Fibroblast of villous mesenchyme (primary cell): ENCODE results near the gene BDP1. TPM values are rescaled to one million over a fixed set of nuclear protein-coding genes. Genes with fewer than 3 reads are reported as not detected.
A peak's percentile ranks its signal among the peaks of the same experiment; 100 is the strongest.
"Not testable (repeated sequence)": the region's sequence is repeated elsewhere in the genome, so short reads cannot be mapped to it uniquely, and the experiment has no call there.

Experiments used
- DNase-seq: peaks from one replicate; pipeline ENCODE4 v3.0.0-alpha.2; 2010; ENCODE audit warnings: low read depth
- H3K4me3 ChIP-seq: 2 replicates; pipeline ENCODE4 v1.5.1; 2011; ENCODE audit warnings: low read depth, mild to moderate bottlenecking, low read length
- total RNA-seq: library from RNA; depleted of rRNA; stranded (reverse); fragments of >200 nt; gene quantifications from 2 replicates; pipeline ENCODE4 v1.2.3, GENCODE V29; 2012
- TF ChIP-seq, protein P1 (sequence below): IDR thresholded peaks from 2 replicates; pipeline ENCODE4 v1.5.1; 2012; ENCODE audit warnings: low read depth, mild to moderate bottlenecking, low read length; ENCODE audit not compliant: insufficient read depth

The BDP1 gene
- 22.5 and 28.5 TPM in 2 replicates for total RNA-seq

DNA sequence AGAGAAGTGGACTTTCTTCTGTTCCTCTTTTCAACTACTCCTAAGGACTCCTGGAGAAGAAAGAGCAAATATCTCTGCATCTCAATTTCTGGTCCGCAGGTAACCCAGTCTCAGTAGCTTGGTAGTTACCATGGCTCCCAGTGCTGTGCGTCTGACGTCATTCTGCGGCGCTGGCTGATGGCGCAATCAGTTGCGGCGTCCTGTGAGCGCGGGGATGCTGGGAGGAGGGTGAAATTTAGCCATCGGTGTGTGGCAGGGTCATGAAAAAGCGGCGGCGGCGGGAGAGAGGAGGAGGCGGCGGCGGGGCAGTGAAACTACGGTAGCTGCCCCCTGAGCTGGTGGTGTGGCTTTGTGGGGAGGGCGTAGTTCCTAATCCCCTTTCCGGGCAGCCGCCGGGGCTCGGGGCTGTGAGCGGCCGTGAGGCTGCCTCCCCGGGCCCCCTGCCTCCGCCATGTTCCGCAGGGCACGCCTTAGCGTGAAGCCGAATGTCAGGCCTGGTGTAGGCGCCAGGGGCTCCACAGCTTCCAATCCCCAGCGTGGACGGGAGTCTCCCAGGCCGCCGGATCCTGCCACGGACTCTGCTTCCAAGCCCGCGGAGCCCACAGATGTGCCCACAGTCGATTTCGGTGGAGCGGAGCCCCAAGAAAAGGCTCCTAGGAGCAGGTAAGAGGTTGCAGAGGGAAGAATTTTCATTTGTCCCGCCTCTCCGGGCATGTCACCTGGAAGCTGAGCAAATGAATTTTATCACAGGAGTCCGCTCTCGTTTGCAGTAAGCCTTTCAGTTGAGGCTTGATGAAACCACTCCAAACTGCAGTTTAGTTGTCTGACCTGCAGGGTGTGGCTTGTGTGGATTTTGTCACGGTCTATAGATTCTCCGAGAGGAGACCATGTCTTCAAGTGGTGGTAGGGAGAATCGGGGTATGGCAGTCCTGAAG, at the start of gene BDP1:
Gene BDP1 (plus strand): TSS at position 225 of the 935 bp plus-strand sequence. CDS start 227 bp downstream, at position 452.
- TF ChIP-seq, protein P1, sequence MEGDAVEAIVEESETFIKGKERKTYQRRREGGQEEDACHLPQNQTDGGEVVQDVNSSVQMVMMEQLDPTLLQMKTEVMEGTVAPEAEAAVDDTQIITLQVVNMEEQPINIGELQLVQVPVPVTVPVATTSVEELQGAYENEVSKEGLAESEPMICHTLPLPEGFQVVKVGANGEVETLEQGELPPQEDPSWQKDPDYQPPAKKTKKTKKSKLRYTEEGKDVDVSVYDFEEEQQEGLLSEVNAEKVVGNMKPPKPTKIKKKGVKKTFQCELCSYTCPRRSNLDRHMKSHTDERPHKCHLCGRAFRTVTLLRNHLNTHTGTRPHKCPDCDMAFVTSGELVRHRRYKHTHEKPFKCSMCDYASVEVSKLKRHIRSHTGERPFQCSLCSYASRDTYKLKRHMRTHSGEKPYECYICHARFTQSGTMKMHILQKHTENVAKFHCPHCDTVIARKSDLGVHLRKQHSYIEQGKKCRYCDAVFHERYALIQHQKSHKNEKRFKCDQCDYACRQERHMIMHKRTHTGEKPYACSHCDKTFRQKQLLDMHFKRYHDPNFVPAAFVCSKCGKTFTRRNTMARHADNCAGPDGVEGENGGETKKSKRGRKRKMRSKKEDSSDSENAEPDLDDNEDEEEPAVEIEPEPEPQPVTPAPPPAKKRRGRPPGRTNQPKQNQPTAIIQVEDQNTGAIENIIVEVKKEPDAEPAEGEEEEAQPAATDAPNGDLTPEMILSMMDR: peak; percentile 41
- H3K4me3 ChIP-seq: peak within 1 kb of the TSS; percentile 98
- DNase-seq: peak; percentile 95

DNA sequence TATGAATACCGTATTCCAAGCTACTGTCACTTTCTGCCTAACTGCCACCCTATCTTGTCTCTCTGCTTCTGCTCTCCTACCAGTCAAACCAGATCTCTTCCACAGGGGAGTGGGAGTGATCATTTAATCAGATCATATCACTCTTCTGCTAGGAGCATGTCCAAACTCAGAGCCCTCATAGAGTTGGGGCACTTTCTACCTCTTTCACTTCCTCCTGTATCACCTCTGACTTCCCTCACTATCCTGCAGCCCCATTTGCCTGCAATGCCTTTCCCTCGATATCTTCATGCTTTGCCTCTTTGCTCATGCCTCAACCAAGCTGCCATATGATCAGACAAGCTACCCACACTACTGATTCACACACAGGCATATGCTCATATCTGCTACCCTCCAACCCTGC, 45.4 kb upstream of the BDP1 start:
- not testable (repeated sequence) for H3K4me3 ChIP-seq, DNase-seq

DNA sequence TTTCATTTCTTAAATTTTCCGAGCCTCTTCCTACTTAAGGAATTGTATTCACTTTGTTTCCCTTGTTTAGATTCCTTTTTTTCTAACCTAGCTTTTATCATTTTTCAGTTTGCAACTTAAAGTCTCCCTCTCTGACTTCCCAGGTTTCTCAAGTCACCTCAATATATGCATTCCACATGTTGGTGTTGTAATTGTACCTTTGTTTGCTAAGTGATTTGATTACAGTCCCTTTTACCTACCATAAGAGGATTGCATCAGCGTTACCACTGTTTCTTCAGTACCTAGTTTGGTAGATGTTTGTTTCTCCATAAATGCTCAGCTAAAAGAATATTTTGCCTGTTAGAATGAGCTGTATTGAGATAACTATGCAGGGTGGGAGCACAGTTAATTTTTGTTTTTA, 39.8 kb upstream of the BDP1 start:
- not testable (repeated sequence) for H3K4me3 ChIP-seq, DNase-seq

- H3K4me3 ChIP-seq: not testable (repeated sequence)
Observed at GRCh38 chr5:71418026-71418425, 37.4 kb upstream of the BDP1 start.

DNA sequence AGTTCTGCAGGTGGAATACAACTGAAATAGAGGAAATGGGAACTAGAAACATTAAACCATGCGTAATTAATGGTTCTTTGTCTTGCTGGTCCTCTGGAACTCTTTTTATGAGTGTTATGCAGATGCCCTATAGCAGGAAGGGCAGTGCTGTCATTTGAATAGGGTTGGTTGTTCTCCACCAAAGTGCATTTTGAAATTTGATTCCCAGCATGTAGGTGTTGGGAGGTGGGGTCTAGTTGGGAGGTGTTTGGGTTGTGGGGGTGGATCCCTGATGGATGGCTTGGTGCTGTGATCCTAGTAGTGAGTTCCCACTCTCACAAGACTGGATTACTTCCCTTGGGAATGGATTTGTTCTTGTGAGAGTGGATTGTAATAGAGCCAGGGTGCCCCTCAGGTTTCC, 34.2 kb upstream of the BDP1 start:
- not testable (repeated sequence) for H3K4me3 ChIP-seq, DNase-seq

More at GRCh38 chr5:71418026-71418425, 37.4 kb upstream of the BDP1 start:
- not testable (repeated sequence) for DNase-seq

- not testable (repeated sequence) for H3K4me3 ChIP-seq, DNase-seq
Observed at GRCh38 chr5:71423896-71424295, 31.6 kb upstream of the BDP1 start.

DNA sequence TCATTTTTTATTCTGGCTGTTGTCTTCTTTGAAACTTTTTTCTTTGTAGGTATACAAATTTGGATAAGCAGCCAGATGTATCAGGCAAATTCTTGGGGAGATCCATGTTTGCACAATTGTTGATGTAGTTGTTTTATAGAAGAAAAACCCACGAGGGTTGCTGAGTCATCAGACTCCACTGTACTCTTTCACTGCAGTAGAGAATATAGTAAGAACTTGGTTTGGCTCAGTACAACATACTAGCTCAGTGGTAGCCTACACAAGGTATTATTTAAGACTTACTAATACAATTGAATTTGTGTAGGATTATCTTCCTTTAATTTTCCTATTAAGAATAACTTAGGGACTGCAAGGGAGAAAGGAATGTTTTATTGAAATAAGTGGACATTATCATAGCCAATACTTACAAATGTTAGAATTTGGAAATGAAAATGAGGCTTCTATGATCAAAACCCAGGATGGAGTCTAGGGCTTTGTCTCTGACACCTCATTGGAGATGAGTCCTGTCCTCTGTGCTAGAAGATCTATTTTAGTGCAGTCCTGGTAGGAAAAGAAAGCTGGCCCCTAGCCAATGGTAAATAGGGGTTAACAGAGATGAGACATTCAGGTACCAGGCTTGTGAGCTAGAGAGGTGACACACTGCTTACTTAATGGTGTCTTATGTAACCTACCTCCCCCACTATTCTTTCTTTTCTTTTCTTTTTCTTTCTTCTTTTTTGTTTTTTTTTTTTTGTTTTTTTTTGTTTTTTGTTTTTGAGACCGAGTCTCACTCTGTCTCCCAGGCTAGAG, 28.6 kb upstream of the BDP1 start:
- not testable (repeated sequence) for DNase-seq, H3K4me3 ChIP-seq

DNA sequence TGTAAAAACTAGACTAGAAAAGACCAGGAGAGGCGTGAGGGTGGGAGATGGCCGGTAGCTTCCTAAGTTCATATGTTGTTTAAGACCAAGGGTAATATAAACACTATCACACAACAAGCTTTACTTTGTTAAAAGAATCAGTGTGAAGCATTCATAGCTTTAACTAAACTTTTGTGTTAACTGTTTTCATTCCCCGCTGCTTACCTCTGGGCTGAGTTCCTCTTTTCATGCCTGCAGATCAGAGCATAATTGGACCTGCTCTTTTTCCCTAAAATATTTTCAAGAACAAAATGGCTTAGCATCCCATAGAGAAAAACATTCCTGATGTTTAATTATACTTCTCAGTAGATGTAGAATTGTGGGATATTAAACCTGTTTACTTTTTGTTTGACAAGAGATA, 23.0 kb upstream of the BDP1 start:
- DNase-seq, H3K4me3 ChIP-seq: not testable (repeated sequence)

DNA sequence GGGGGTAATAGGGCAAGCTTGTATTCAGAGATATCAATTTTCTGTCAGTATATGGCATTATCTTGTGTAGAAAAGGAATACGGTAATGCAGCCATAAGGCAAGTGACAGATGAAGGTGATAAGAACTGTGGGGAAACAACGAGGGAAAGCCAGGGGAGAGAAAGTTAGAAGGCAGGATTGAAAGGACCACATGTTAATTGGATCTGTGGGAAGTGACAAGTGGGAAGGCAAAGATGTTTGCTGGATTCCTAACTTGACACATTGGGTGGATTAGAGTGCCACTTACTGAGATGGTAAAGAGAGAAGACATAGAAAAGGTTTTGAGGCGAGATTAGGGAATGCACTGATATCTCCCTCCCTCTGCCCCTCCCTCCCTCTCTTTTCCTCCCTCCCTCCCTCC, 20.6 kb upstream of the BDP1 start:
- H3K4me3 ChIP-seq: not testable (repeated sequence)

GRCh38 chr5:71441564-71441963, 13.9 kb upstream of the BDP1 start:
- H3K4me3 ChIP-seq, DNase-seq: not testable (repeated sequence)

More for the DNA sequence above, 20.6 kb upstream of the BDP1 start:
- DNase-seq: not testable (repeated sequence)

GRCh38 chr5:71443891-71444290, 11.6 kb upstream of the BDP1 start:
- not testable (repeated sequence) for DNase-seq, H3K4me3 ChIP-seq

DNA sequence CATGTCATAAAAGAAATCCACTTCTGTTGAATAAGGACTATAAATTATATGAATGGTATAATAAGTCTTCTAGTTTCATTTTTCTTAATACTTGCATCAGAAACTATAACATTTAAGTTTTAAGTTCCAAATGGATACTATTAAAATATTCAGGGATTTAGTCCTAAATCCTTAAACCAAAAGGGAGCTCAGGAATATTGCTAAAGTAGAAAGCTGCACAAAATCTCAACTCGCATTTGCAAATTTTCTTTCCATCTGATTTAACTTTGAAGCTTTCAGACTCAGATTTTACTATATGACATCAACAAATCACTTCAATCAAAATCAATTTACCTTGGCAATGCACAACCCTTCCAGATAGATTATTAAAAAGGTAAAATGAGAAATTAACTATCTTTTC, 10.4 kb upstream of the BDP1 start:
- not testable (repeated sequence) for DNase-seq, H3K4me3 ChIP-seq

DNA sequence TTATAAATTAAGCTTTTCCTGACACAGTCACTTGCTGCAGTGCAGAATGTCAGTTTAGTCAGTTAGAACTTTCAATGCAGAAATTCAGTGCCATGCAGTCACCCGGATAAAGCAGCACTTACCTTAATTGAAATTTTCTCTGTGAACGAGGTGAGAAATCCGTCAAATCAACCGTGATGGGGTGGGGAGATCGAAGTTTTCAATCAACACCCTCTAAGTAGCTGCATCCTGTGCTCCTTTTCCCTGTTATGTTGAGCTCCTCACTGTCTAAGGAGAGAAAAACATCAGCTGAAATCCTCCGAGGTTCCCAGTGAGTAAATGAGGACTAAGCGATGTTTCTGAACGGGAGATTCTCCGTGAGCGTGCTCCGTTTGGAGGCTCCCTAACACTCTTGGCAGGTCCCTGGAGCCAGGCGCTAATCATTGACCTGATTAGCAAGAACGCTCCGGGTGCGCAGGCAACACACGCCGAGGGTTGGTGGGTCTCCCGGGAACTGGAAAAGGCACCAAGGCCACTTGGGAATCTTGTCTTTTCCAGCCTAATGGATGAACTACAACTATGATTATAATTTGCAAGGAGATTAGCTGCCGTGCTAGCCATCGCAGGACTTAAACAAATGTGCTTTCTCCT, 9.8 kb upstream of the BDP1 start:
- DNase-seq, H3K4me3 ChIP-seq: not testable (repeated sequence)

DNA sequence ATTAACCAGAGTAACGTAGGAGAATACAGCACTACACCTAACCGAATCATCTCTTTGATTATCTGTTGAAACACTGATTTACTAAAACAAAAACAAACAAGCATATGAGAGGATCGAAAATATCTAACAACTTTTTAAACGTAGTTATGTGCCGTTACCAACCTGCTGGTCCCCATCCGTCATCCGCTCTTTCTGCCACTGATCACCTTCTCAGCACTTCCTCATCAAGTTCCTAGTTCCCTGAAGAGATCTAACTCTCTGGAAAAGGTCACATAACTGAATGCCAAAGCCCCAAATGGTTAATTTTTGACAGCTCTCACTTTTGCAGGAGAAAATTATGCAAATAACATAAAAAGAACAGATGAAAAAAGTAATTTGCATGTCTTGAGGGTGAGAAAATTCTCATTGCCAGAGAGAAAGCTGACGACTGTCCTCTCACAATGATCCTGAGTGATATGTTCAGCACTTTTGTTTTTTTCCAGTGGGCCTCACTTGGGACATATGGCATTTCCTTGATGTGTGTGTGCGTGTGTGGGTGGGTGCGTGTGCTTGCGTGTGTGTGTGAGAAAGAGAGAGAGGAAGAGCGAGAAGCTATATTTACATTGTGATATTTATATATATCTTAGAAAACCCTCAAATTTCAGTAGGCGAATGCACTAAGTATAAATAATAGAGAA, 8.8 kb upstream of the BDP1 start:
- not testable (repeated sequence) for DNase-seq, H3K4me3 ChIP-seq
